Uterus (tissue), 2 donors: ENCODE measurements around the gene MCAM.

ENCODE experiments used
- POLR2A ChIP-seq, 2 donors: fragments of 450-650 bp; IDR thresholded peaks; one replicate each; pipeline ENCODE4 v1.6.1; 2016; ENCODE audit warnings: antibody characterized with exemption in 2 of 2, mild to moderate bottlenecking in 1 of 2, moderate library complexity in 1 of 2
- TF ChIP-seq, protein P1 (sequence below), 4 experiments: fragments of 200-600 bp in 2 of 4; fragments of 450-650 bp in 2 of 4; sonication (generic) in 2 of 4; IDR thresholded peaks; one replicate each; pipeline ENCODE4 v1.5.1; 2016 to 2019; ENCODE audit warnings: antibody characterized with exemption in 4 of 4, mild to moderate bottlenecking in 2 of 4, moderate library complexity in 1 of 4

- TF ChIP-seq, protein P1, sequence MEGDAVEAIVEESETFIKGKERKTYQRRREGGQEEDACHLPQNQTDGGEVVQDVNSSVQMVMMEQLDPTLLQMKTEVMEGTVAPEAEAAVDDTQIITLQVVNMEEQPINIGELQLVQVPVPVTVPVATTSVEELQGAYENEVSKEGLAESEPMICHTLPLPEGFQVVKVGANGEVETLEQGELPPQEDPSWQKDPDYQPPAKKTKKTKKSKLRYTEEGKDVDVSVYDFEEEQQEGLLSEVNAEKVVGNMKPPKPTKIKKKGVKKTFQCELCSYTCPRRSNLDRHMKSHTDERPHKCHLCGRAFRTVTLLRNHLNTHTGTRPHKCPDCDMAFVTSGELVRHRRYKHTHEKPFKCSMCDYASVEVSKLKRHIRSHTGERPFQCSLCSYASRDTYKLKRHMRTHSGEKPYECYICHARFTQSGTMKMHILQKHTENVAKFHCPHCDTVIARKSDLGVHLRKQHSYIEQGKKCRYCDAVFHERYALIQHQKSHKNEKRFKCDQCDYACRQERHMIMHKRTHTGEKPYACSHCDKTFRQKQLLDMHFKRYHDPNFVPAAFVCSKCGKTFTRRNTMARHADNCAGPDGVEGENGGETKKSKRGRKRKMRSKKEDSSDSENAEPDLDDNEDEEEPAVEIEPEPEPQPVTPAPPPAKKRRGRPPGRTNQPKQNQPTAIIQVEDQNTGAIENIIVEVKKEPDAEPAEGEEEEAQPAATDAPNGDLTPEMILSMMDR (IDR thresholded peaks at IDR 0.05) = no peak
- no peak for TF ChIP-seq POLR2A (IDR thresholded peaks at IDR 0.05)
Observed at GRCh38 chr11:119267645-119268044, 49.3 kb downstream of the MCAM start.
